KMS-11 (cell line): ENCODE measurements around the gene DRGX.

Experiments used
- H2AFZ ChIP-seq: fragments of 200-600 bp; sonication (generic); 2 replicates; pipeline ENCODE4 v1.6.1; 2016; ENCODE audit warnings: antibody characterized with exemption, mixed run types, low read depth
- H3K27ac ChIP-seq: fragments of 200-600 bp; sonication (generic); 2 replicates; pipeline ENCODE4 v1.6.1; 2016; ENCODE audit warnings: mild to moderate bottlenecking, mixed run types
- H3K27me3 ChIP-seq: fragments of 200-600 bp; sonication (generic); 2 replicates; pipeline ENCODE4 v1.6.1; 2017; ENCODE audit warnings: mild to moderate bottlenecking, low read depth, mixed run types, moderate library complexity; ENCODE audit not compliant: insufficient read depth
- H3K36me3 ChIP-seq: fragments of 200-600 bp; sonication (generic); 2 replicates; pipeline ENCODE4 v1.6.1; 2017; ENCODE audit warnings: mild to moderate bottlenecking, mixed run types; ENCODE audit not compliant: insufficient read depth
- H3K4me1 ChIP-seq: fragments of 200-600 bp; sonication (generic); 2 replicates; pipeline ENCODE4 v1.6.1; 2016; ENCODE audit warnings: mild to moderate bottlenecking, low read depth, mixed run types; ENCODE audit not compliant: poor library complexity, severe bottlenecking
- H3K4me2 ChIP-seq: fragments of 200-600 bp; sonication (generic); 2 replicates; pipeline ENCODE4 v1.7.0; 2016; ENCODE audit warnings: mild to moderate bottlenecking, mixed run types
- H3K4me3 ChIP-seq: fragments of 200-600 bp; sonication (generic); IDR thresholded peaks from 2 replicates; pipeline ENCODE4 v1.6.1; 2017; ENCODE audit warnings: low read depth, low read length, mixed read lengths; ENCODE audit not compliant: insufficient read depth
- H3K79me2 ChIP-seq: fragments of 200-600 bp; sonication (generic); 2 replicates; pipeline ENCODE4 v1.6.1; 2016; ENCODE audit warnings: low read depth, mixed run types; ENCODE audit not compliant: insufficient read depth
- H3K9ac ChIP-seq: fragments of 200-600 bp; sonication (generic); 2 replicates; pipeline ENCODE4 v1.6.1; 2016; ENCODE audit warnings: mild to moderate bottlenecking, mixed run types
- H4K20me1 ChIP-seq: fragments of 200-600 bp; sonication (generic); 2 replicates; pipeline ENCODE4 v1.6.1; 2016; ENCODE audit warnings: mild to moderate bottlenecking, mixed run types; ENCODE audit not compliant: insufficient read depth
- CTCF ChIP-seq: fragments of 200-600 bp; sonication (generic); conservative IDR thresholded peaks from 2 replicates; pipeline ENCODE4 v1.6.1; 2017; ENCODE audit warnings: low read depth, mild to moderate bottlenecking, antibody characterized with exemption, low read length, moderate library complexity, mixed read lengths

Gene DRGX

GRCh38 chr10:49363309-49364031 is 32.4 kb downstream of the DRGX start:
- Histone ChIP-seq H4K20me1 (no peaks in the 10 kb centered on the region), H3K27ac (no peak overlapping the region), H3K4me1 (no peaks in the 10 kb centered on the region), H3K79me2 (no peaks in the 10 kb centered on the region), H2AFZ (no peak overlapping the region), H3K27me3 (no peaks in the 10 kb centered on the region), H3K9ac (no peak overlapping the region), H3K36me3 (no peaks in the 10 kb centered on the region), H3K4me3 (no peak overlapping the region), H3K4me2 (no peak overlapping the region)
- no peak for TF ChIP-seq CTCF

- Histone ChIP-seq H3K9ac (no peak overlapping the region), H4K20me1 (no peaks in the 10 kb centered on the region), H3K79me2 (no peaks in the 10 kb centered on the region), H3K27ac (no peak overlapping the region), H3K27me3 (no peaks in the 10 kb centered on the region), H2AFZ (no peak overlapping the region), H3K36me3 (no peaks in the 10 kb centered on the region), H3K4me1 (no peaks in the 10 kb centered on the region), H3K4me3 (no peak overlapping the region), H3K4me2 (no peak overlapping the region)
- no peak for TF ChIP-seq CTCF
These were observed 33.2 kb downstream of the DRGX start for GRCh38 chr10:49362596-49363260.

DNA sequence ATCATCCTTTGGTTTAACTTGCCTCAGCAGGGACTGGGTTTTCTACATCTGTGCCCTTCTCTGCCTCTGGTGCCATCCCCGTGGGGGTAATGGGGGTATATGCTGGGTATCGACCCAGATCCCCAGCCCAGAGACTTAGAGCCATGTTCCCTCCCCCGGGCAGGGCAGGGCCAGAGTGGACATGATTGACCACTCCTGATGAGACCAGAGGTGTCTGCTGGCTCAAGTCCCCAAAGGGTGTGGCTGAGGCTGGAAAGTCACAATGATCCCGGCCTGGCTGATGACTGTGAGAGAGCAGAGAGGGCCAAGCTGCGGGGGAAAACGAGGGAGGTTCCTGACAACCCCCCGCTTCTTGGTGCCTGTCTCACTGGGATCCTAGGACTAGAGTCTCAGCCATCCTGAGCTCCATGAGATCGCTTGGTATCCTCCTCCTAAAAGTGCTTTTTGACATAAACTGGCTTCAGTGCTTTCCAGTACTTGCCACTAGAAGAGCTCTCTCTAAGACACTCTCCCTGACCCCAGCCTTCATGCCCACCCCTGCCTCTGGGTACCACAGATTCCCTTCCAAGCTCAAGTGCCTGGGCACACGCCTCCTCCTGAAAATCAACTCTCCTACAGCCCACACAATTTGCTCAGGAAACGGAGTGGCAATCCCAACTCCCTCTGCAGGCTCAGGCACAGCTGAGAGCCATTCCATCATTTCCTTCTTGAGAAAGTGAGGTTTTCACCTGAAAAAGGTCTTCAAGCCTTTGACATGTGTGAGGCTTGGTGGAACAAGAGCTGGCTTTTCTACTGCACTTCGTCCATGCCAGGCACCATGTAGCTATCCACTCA is 33.9 kb downstream of the DRGX start:
- no peak for TF ChIP-seq CTCF
- Histone ChIP-seq H2AFZ (no peak overlapping the region), H3K27ac (no peak overlapping the region), H3K4me2 (no peak overlapping the region), H3K9ac (no peak overlapping the region), H3K4me1 (no peaks in the 10 kb centered on the region), H3K27me3 (no peaks in the 10 kb centered on the region), H3K36me3 (no peaks in the 10 kb centered on the region), H3K79me2 (no peaks in the 10 kb centered on the region), H3K4me3 (no peak overlapping the region), H4K20me1 (no peaks in the 10 kb centered on the region)

- no peak for TF ChIP-seq CTCF
- Histone ChIP-seq H4K20me1 (no peaks in the 10 kb centered on the region), H3K27ac (no peak overlapping the region), H3K79me2 (no peaks in the 10 kb centered on the region), H3K4me2 (no peak overlapping the region), H3K36me3 (no peaks in the 10 kb centered on the region), H3K4me1 (no peaks in the 10 kb centered on the region), H3K9ac (no peak overlapping the region), H2AFZ (no peak overlapping the region), H3K4me3 (no peak overlapping the region), H3K27me3 (no peaks in the 10 kb centered on the region)
These were observed 34.7 kb downstream of the DRGX start for GRCh38 chr10:49361178-49361554.
